Activated CD4-positive, alpha-beta T cell treated with anti-CD3 and anti-CD28 coated beads for 36 hours (primary cell): ENCODE data around the gene FBXO46. TPM values are rescaled to one million over a fixed set of nuclear protein-coding genes. Genes with fewer than 3 reads are reported as not detected.

Source experiments
- ATAC-seq: fragments of 200-7000 bp; cut with Tn5 transposase; one replicate; pipeline ENCODE4 v1.10.0; 2021; ENCODE audit warnings: mild to moderate bottlenecking, moderate library complexity
- CTCF ChIA-PET: fragments of 350-600 bp; sonication (Branson Sonifier 250); formaldehyde crosslinking; loops from one replicate; lab custom pipeline; 2021; ENCODE audit warnings: antibody characterized with exemption; lab: Charles Lee
- POLR2A ChIA-PET: fragments of 350-600 bp; sonication (Branson Sonifier 250); formaldehyde crosslinking; loops from one replicate; lab custom pipeline; 2021; ENCODE audit warnings: antibody characterized with exemption, inconsistent platforms; lab: Charles Lee
- DNase-seq: peaks from one replicate; pipeline ENCODE4 v3.0.0-alpha.2; 2020
- H3K27ac Mint-ChIP-seq: one replicate; pipeline ENCODE4 v1.8.0; 2021; ENCODE audit warnings: mixed read lengths
- H3K27me3 Mint-ChIP-seq: one replicate; pipeline ENCODE4 v1.8.0; 2021; ENCODE audit warnings: mixed read lengths
- H3K36me3 Mint-ChIP-seq: one replicate; pipeline ENCODE4 v1.8.0; 2021; ENCODE audit warnings: low read depth, mixed read lengths
- H3K4me1 Mint-ChIP-seq: one replicate; pipeline ENCODE4 v1.8.0; 2021; ENCODE audit warnings: mixed read lengths
- H3K4me3 Mint-ChIP-seq: one replicate; pipeline ENCODE4 v1.8.0; 2021; ENCODE audit warnings: mild to moderate bottlenecking, moderate library complexity, mixed read lengths
- H3K9me3 Mint-ChIP-seq: one replicate; pipeline ENCODE4 v1.8.0; 2021; ENCODE audit warnings: low read depth, mixed read lengths
- intact Hi-C, 2 experiments: fragments of 100-400 bp; cut with DNase I in 1 of 2; cut with micrococcal nuclease in 1 of 2; formaldehyde crosslinking; loops; one replicate each; pipeline versions ENCODE4 v1.14.2 to v1.15.1; 2022 to 2024; cut with DNase I, micrococcal nuclease
- total RNA-seq, 2 experiments: library from RNA; stranded (reverse); gene quantifications; one replicate each; pipeline ENCODE4 v1.2.3, GENCODE V29; 2021

The FBXO46 gene
- total RNA-seq, 2 experiments from 2014 or later = 32.3 to 43.3 TPM

GRCh38 chr19:45772130-45772840 lies 41.6 kb upstream of the FBXO46 start:
- Mint-ChIP-seq H3K27ac (no peak overlapping the region), H3K9me3 (no peaks in the 10 kb centered on the region), H3K4me1 (peaks cover 10% of the 10 kb centered on the region), H3K27me3 (peaks cover 6% of the 10 kb centered on the region), H3K4me3 (no peak overlapping the region), H3K36me3 (peaks cover 11% of the 10 kb centered on the region)
- ATAC-seq (no peak), DNase-seq (no peak)
- ChIA-PET POLR2A (interaction anchor here (0.9 to 1.5 kb wide), 2 partner anchors 55 to 80 kb away, joined by 3 to 4 read pairs; partner anchors contain the start of genes QPCTL and SNRPD2), CTCF (interaction anchor here (0.8 to 7.5 kb wide), 4 partner anchors 11 to 45 kb away, joined by 3 to 126 read pairs (median 6); partner anchors contain the start of gene DMWD)
- intact Hi-C loops = no loop called here

GRCh38 chr19:45771311-45771933 lies 40.7 kb upstream of the FBXO46 start:
- no peak overlapping the region for H3K4me3 Mint-ChIP-seq

GRCh38 chr19:45770192-45771101 lies 39.8 kb upstream of the FBXO46 start:
- ChIA-PET POLR2A (interaction anchor here (0.5 to 2.5 kb wide), 5 partner anchors 22 to 128 kb away, joined by 3 to 11 read pairs (median 5); partner anchors contain the start of gene DMWD), CTCF (interaction anchor here (0.7 to 7.5 kb wide), 13 partner anchors 9 to 225 kb away, joined by 3 to 126 read pairs (median 4); partner anchors contain the start of genes CCDC61, DMWD, FBXO46 and IRF2BP1)
- Mint-ChIP-seq H3K36me3 (peaks cover 3% of the 10 kb centered on the region), H3K27me3 (peaks cover 10% of the 10 kb centered on the region), H3K9me3 (no peaks in the 10 kb centered on the region), H3K4me3 (peak overlapping the region; percentile 78), H3K4me1 (peaks cover 10% of the 10 kb centered on the region), H3K27ac (no peak overlapping the region)
- intact Hi-C loops = loop anchor here (1.0 kb wide), 11 partner anchors 9 to 592 kb away; partner anchors contain the start of genes BLOC1S3 (in 1 of the 2), DMWD (in 1 of the 2), IRF2BP1 (in 1 of the 2) and QPCTL (in 1 of the 2)
- DNase-seq = peak; percentile 93
- peak; percentile 68 for ATAC-seq

More at GRCh38 chr19:45771311-45771933, 40.7 kb upstream of the FBXO46 start:
- peaks cover 3% of the 10 kb centered on the region for H3K36me3 Mint-ChIP-seq
- H3K27me3 Mint-ChIP-seq = peaks cover 8% of the 10 kb centered on the region
- H3K27ac Mint-ChIP-seq = no peak overlapping the region
- H3K9me3 Mint-ChIP-seq = no peaks in the 10 kb centered on the region
- DNase-seq = no peak
- peaks cover 10% of the 10 kb centered on the region for H3K4me1 Mint-ChIP-seq
- ATAC-seq = no peak
- intact Hi-C loops = no loop called here
- ChIA-PET CTCF (interaction anchor here (0.7 to 7.5 kb wide), 5 partner anchors 8 to 46 kb away, joined by 3 to 126 read pairs (median 6); partner anchors contain the start of genes DMWD and FBXO46), POLR2A (interaction anchor here (0.5 to 2.5 kb wide), 2 partner anchors 21 to 28 kb away, joined by 4 to 6 read pairs; partner anchors contain the start of gene DMWD)

- intact Hi-C loops = loop anchor here (1.0 to 5.0 kb wide), 20 partner anchors 9 to 592 kb away; partner anchors contain the start of genes IRF2BP1 (in 2 of the 2), BLOC1S3 (in 1 of the 2), CCDC61 (in 1 of the 2) and DMWD (in 1 of the 2)
- DNase-seq = peak; percentile 73
- Mint-ChIP-seq H3K9me3 (no peaks in the 10 kb centered on the region), H3K27ac (peak overlapping the region; percentile 78), H3K27me3 (peaks cover 10% of the 10 kb centered on the region), H3K4me1 (peaks cover 10% of the 10 kb centered on the region), H3K4me3 (peak overlapping the region; percentile 78), H3K36me3 (peaks cover 3% of the 10 kb centered on the region)
- CTCF ChIA-PET = interaction anchor here (0.7 to 7.5 kb wide), 16 partner anchors 8 to 225 kb away, joined by 3 to 126 read pairs (median 4); partner anchors contain the start of genes CCDC61, DMWD, IRF2BP1 and MYPOP
- POLR2A ChIA-PET = interaction anchor here (0.6 to 2.5 kb wide), 6 partner anchors 9 to 575 kb away, joined by 3 to 11 read pairs (median 5); partner anchors contain the start of gene DMWD
- peak; percentile 37 for ATAC-seq
Measured at GRCh38 chr19:45769821-45770191, 39.1 kb upstream of the FBXO46 start.

- DNase-seq (peak; percentile 99), ATAC-seq (peak; percentile 80)
- ChIA-PET POLR2A (interaction anchor here (0.5 to 2.5 kb wide), 9 partner anchors 10 to 576 kb away, joined by 3 to 11 read pairs (median 5); partner anchors contain the start of genes DMWD and QPCTL), CTCF (interaction anchor here (0.5 to 7.5 kb wide), 20 partner anchors 10 to 259 kb away, joined by 3 to 126 read pairs (median 4); partner anchors contain the start of genes CCDC61, DMWD, FBXO46 and IRF2BP1)
- H3K4me1 Mint-ChIP-seq = peaks cover 10% of the 10 kb centered on the region
- peaks cover 10% of the 10 kb centered on the region for H3K27me3 Mint-ChIP-seq
- no peaks in the 10 kb centered on the region for H3K9me3 Mint-ChIP-seq
- H3K4me3 Mint-ChIP-seq = peak within 1 kb of the TSS; percentile 78
- peak within 1 kb of the TSS; percentile 78 for H3K27ac Mint-ChIP-seq
- intact Hi-C loops = loop anchor here (1.0 to 5.0 kb wide), 10 partner anchors 39 to 363 kb away; partner anchors contain the start of genes CCDC61 (in 1 of the 2), FBXO46 (in 1 of the 2), IRF2BP1 (in 1 of the 2) and MYPOP (in 1 of the 2)
- peaks cover 3% of the 10 kb centered on the region for H3K36me3 Mint-ChIP-seq
Measured at GRCh38 chr19:45768984-45769782, 38.5 kb upstream of the FBXO46 start, which contains the start of gene SIX5. TSS of gene SIX5 (minus strand) at chr19:45769252. CDS start at chr19:45768844, 408 bp downstream.

GRCh38 chr19:45768655-45768983 lies 37.9 kb upstream of the FBXO46 start:
- H3K27me3 Mint-ChIP-seq = peaks cover 10% of the 10 kb centered on the region
- DNase-seq (peak; percentile 71), ATAC-seq (no peak)
- POLR2A ChIA-PET = interaction anchor here (0.5 to 2.5 kb wide), 6 partner anchors 11 to 460 kb away, joined by 3 to 11 read pairs (median 5); partner anchors contain the start of genes DMWD and QPCTL
- H3K4me3 Mint-ChIP-seq = peak overlapping the region; percentile 78
- intact Hi-C loops = loop anchor here in 1 of 2 experiments (5.0 kb wide), 1 partner anchor 51 kb away; no protein-coding TSS in a partner anchor
- H3K36me3 Mint-ChIP-seq = peaks cover 3% of the 10 kb centered on the region
- no peaks in the 10 kb centered on the region for H3K9me3 Mint-ChIP-seq
- CTCF ChIA-PET = interaction anchor here (0.9 to 7.5 kb wide), 10 partner anchors 11 to 113 kb away, joined by 3 to 126 read pairs (median 8); partner anchors contain the start of genes DMWD, FBXO46, QPCTL and SYMPK
- no peak overlapping the region for H3K27ac Mint-ChIP-seq
- peaks cover 10% of the 10 kb centered on the region for H3K4me1 Mint-ChIP-seq

GRCh38 chr19:45767881-45768654 lies 37.4 kb upstream of the FBXO46 start:
- Mint-ChIP-seq H3K27me3 (peaks cover 10% of the 10 kb centered on the region), H3K4me3 (peak overlapping the region; percentile 62), H3K4me1 (peaks cover 10% of the 10 kb centered on the region), H3K9me3 (no peaks in the 10 kb centered on the region), H3K36me3 (peaks cover 3% of the 10 kb centered on the region), H3K27ac (no peak overlapping the region)
- DNase-seq = no peak
- ChIA-PET POLR2A (interaction anchor here (1.1 to 1.2 kb wide), 3 partner anchors 11 to 75 kb away, joined by 3 to 8 read pairs (median 4); partner anchors contain the start of gene QPCTL), CTCF (interaction anchor here (0.7 to 7.5 kb wide), 9 partner anchors 11 to 151 kb away, joined by 3 to 126 read pairs (median 7); partner anchors contain the start of genes DMWD, FBXO46 and SYMPK)
- intact Hi-C loops = loop anchor here in 1 of 2 experiments (5.0 kb wide), 1 partner anchor 51 kb away; no protein-coding TSS in a partner anchor
- no peak for ATAC-seq

- intact Hi-C loops = loop anchor here in 1 of 2 experiments (5.0 kb wide), 1 partner anchor 50 kb away; no protein-coding TSS in a partner anchor
- H3K4me1 Mint-ChIP-seq = peaks cover 10% of the 10 kb centered on the region
- ChIA-PET POLR2A (interaction anchor here (1.1 kb wide), 1 partner anchor 11 kb away, joined by 3 read pairs; no protein-coding TSS in a partner anchor), CTCF (interaction anchor here (0.7 to 2.0 kb wide), 4 partner anchors 32 to 151 kb away, joined by 3 to 8 read pairs (median 4); partner anchors contain the start of gene FBXO46)
- H3K4me3 Mint-ChIP-seq = peak overlapping the region; percentile 17
- H3K36me3 Mint-ChIP-seq = peaks cover 3% of the 10 kb centered on the region
- ATAC-seq = no peak
- no peak for DNase-seq
- peaks cover 10% of the 10 kb centered on the region for H3K27me3 Mint-ChIP-seq
- no peak overlapping the region for H3K27ac Mint-ChIP-seq
- no peaks in the 10 kb centered on the region for H3K9me3 Mint-ChIP-seq
Measured at GRCh38 chr19:45767410-45767880, 36.7 kb upstream of the FBXO46 start.
